ENCODE measurements around the gene CSPG4. TPM values are rescaled to one million over a fixed set of nuclear protein-coding genes. Genes with fewer than 3 reads are reported as not detected.

Gene CSPG4
- total and polyA plus RNA-seq, 2 of the 13 experiments (the other 11 are each of a cell fraction or from before 2014, with no cell fraction given), result 0.01 to 0.04 TPM

GRCh38 chr15:75687486-75688277 is 25.0 kb downstream of the CSPG4 start:
- peaks cover 29% of the 10 kb centered on the region for H3K4me1 ChIP-seq (ENCODE audit: insufficient read depth, low read length)
- no peak overlapping the region for H3K9ac ChIP-seq (ENCODE audit: insufficient read depth, low read depth, low read length)
- no TSS peak for BruUV-seq (replicated peaks)
- ATAC-seq (no peak), DNase-seq (ENCODE audit: low spot score) (no peak), FAIRE-seq (no peak)
- TF ChIP-seq RAD21 (CRISPR knock-in tag; IDR thresholded peaks at IDR 0.05) (no peak), ZBTB20 (CRISPR knock-in tag; IDR thresholded peaks at IDR 0.05; ENCODE audit: borderline replicate concordance, low read depth) (no peak), NFRKB (IDR thresholded peaks at IDR 0.05) (no peak), NPAS2 (CRISPR knock-in tag; IDR thresholded peaks at IDR 0.05; ENCODE audit: borderline replicate concordance) (no peak), NR2F1 (CRISPR knock-in tag; IDR thresholded peaks at IDR 0.05) (no peak), ZNF367 (CRISPR knock-in tag; IDR thresholded peaks at IDR 0.05; ENCODE audit: borderline replicate concordance) (no peak), ERF (CRISPR knock-in tag; IDR thresholded peaks at IDR 0.05) (no peak), ZNF207 (IDR thresholded peaks at IDR 0.05; ENCODE audit: borderline replicate concordance) (no peak), MXI1 (IDR thresholded peaks at IDR 0.05; ENCODE audit: borderline replicate concordance, low read depth, low read length) (no peak), HOXD1 (CRISPR knock-in tag; IDR thresholded peaks at IDR 0.05) (no peak)
- H3K9me3 ChIP-seq (ENCODE audit: low read length), result no peaks in the 10 kb centered on the region
- H3K4me2 ChIP-seq (ENCODE audit: low read depth, low read length), result no peak overlapping the region
- POLR2A ChIA-PET, result no interaction called here
- H3K79me2 ChIP-seq (ENCODE audit: insufficient read depth, low read length), result no peaks in the 10 kb centered on the region
- H3K27ac ChIP-seq (ENCODE audit: extremely low read length, insufficient read depth, low read length), result no peak overlapping the region
- CTCF ChIA-PET (ENCODE audit: low intra/inter-chr PET ratio, low total read pairs), result no interaction called here
- H3K36me3 ChIP-seq (replicated peaks in 1 of 2; ENCODE audit: control insufficient read depth in 1 of 2, insufficient read depth in 2 of 2, low read length in 2 of 2), result no peaks in the 10 kb centered on the region
- H3K4me3 ChIP-seq (replicated peaks in 1 of 3; ENCODE audit: insufficient read depth in 1 of 3, low read depth in 2 of 3, low read length in 3 of 3), result no peak overlapping the region
- in situ Hi-C loops (cut with HindIII; ENCODE audit: extremely low pct_ligation_motif_present, low pct_unique_long_range_greater_than_20kb), result loop anchor here (10.0 kb wide), 1 partner anchor 117 kb away; no protein-coding TSS in a partner anchor
- no peaks in the 10 kb centered on the region for H4K20me1 ChIP-seq (ENCODE audit: insufficient read depth, low read length)
- WGBS (ENCODE audit: low lambda C conversion rate), result 41% methylated on average over 10 of the region's 44 CpGs
- H3K27me3 ChIP-seq (ENCODE audit: control insufficient read depth in 1 of 2, insufficient read depth in 2 of 2, low read length in 2 of 2), result peaks cover 6 to 15% of the 10 kb centered on the region in 2 experiments; a peak in 4 of 5 replicates
- H2AFZ ChIP-seq (ENCODE audit: low read length), result no peak overlapping the region
- intact Hi-C loops (cut with micrococcal nuclease; ENCODE audit: unreplicated experiment), result loop anchor here (10.0 kb wide), 1 partner anchor 323 kb away; the partner anchor contains the start of gene MAN2C1

Data from HepG2 (cell line).